BJ (cell line): Measurements from ENCODE around the gene TLR8. TPM values are rescaled to one million over a fixed set of nuclear protein-coding genes. Genes with fewer than 3 reads are reported as not detected.

ENCODE experiments used
- CTCF ChIA-PET: fragments of 350-600 bp; formaldehyde crosslinking; extraction: SDS; loops from one replicate; lab custom pipeline; 2021; ENCODE audit warnings: antibody characterized with exemption, inconsistent platforms; lab: Yijun Ruan, JAX
- POLR2A ChIA-PET: fragments of 300-600 bp; sonication (Branson Sonifier 250); formaldehyde crosslinking; extraction: SDS; loops from one replicate; lab custom pipeline; 2021; ENCODE audit warnings: antibody characterized with exemption; lab: Charles Lee
- DNase-seq: peaks from one replicate; pipeline ENCODE4 v3.0.0-alpha.2; 2011; ENCODE audit warnings: low read depth
- H3K27me3 ChIP-seq: 2 replicates; pipeline ENCODE4 v1.6.0; 2011; ENCODE audit warnings: low read length; ENCODE audit not compliant: control insufficient read depth, insufficient read depth
- H3K36me3 ChIP-seq: 2 replicates; pipeline ENCODE4 v1.5.1; 2011; ENCODE audit warnings: low read length; ENCODE audit not compliant: control insufficient read depth, insufficient read depth
- H3K4me3 ChIP-seq: 2 replicates; pipeline ENCODE4 v1.5.1; 2011; ENCODE audit warnings: low read depth, mild to moderate bottlenecking, control low read depth, low read length
- CTCF ChIP-seq: IDR thresholded peaks from 2 replicates; pipeline ENCODE4 v1.5.1; 2011; ENCODE audit warnings: low read depth, mild to moderate bottlenecking, control low read depth, inconsistent platforms, low read length, moderate library complexity; ENCODE audit not compliant: insufficient read depth
- polyA minus RNA-seq: library from RNA; depleted of rRNA, polyadenylated mRNA; stranded (reverse); fragments of >200 nt; gene quantifications from 2 replicates; pipeline ENCODE4 v1.2.3, GENCODE V29; 2011; rRNA and poly(A)+ RNA removed
- polyA plus RNA-seq: library from polyadenylated mRNA; depleted of rRNA; stranded (reverse); fragments of >200 nt; gene quantifications from 2 replicates; pipeline ENCODE4 v1.2.3, GENCODE V29; 2011; rRNA removed

The TLR8 gene
- polyA plus RNA-seq (not detected in 2 replicates), polyA minus RNA-seq (not detected in 2 replicates)

- no peak for TF ChIP-seq CTCF
- DNase-seq, result no peak
- ChIA-PET POLR2A (no interaction called here), CTCF (no interaction called here)
- Histone ChIP-seq H3K27me3 (no peaks in the 10 kb centered on the region; the same call in 1 of the 2 replicates), H3K4me3 (no peak within 1 kb of the TSS), H3K36me3 (no peaks in the 10 kb centered on the region)
Observed at GRCh38 chrX:12906046-12906761, at the start of gene TLR8. TSS of gene TLR8 (plus strand) at chrX:12906620. CDS start at chrX:12906707, 87 bp downstream.

DNA sequence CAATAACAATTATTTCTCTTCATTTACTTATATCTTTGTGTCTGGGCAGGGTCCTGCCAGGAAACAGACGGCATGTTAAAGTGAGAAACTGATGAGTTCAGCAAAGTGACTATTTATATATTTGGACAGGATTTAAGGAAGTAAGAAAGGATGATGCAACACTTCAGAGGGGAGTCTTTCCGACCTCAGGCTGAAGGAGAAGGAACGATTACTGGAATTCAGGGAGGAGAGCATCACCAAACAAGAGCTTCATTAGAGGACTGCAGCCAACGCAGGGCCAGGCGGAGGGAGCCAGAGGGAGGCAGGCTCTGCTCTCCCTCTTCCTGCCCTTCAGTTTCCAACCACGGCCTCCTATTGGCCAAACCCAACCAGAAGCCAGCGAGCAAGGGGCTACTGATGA, 41.1 kb upstream of the TLR8 start:
- H3K4me3 ChIP-seq, result no peak overlapping the region
- POLR2A ChIA-PET, result no interaction called here
- no peaks in the 10 kb centered on the region for H3K36me3 ChIP-seq
- no peak for TF ChIP-seq CTCF
- CTCF ChIA-PET, result no interaction called here
- DNase-seq, result no peak
- no peaks in the 10 kb centered on the region for H3K27me3 ChIP-seq

DNA sequence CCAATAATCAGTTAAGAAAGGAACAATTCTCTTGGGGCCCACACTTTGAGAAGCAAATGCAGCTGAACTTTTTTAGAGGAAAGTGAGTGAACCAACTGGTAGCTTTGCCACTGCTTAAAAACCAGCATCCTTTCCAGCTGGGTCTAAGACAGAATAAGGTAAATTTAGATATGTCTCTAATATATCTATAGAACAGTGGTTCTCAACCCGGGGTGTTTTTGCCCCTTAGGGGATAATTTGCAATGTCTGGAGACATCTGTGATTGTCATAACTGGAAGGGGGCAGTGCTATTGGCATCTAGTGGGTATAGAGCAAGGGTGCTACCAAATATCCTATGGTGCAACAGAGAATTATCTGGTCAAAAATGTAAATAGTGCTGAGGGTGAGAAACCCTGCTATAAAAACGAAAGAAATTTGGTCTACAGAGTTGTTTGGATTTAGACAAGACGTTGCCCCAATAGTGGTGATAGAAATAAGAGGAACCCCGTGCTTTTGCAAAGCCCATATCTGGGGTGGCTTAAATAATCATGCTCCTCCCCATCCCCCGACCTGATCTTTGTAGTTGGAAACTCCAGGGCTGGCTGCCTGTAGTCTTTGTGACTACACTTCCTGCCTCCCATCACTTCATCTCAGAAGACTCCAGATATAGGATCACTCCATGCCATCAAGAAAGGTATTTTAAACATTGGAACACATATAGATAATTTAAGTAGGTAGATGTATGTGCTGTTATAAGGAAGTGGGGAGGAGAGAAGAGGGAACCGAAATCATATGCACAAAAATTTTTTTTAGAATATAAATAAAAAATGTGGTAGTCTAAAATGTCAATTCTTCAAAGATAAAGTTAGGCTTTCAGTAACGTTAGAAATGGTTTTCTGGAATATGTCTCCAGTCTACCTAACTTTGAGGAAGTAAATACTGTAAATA, 39.7 kb upstream of the TLR8 start, which contains the start of gene TLR7:
Gene TLR7, plus strand, starts transcription at position 622 of the 927 bp plus-strand sequence. CDS start 507 bp downstream, outside the sequence.
- no peaks in the 10 kb centered on the region for H3K27me3 ChIP-seq
- no peak within 1 kb of the TSS for H3K4me3 ChIP-seq
- H3K36me3 ChIP-seq, result no peaks in the 10 kb centered on the region
- CTCF ChIA-PET, result no interaction called here
- POLR2A ChIA-PET, result no interaction called here
- no peak for TF ChIP-seq CTCF
- no peak for DNase-seq

DNA sequence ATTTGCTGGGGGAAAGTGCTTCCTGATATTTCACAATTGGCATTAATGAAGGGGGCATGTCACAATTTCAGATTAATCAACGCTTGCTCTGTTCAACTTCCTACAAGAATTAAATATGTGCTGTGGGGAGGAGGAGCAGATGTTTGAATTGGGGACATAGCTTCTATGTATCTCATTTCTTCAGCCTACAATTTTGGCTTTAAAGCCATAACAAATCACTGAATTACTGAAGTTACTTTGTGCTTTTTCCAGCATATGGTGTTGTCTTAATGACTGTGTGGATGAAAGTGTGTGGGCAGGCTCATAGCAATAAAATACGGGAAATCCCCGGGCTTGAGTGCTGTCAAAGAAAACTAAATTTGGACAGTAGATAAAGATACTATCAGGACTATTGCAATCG, 38.7 kb upstream of the TLR8 start:
- H3K4me3 ChIP-seq, result no peak overlapping the region
- no peak for TF ChIP-seq CTCF
- no peaks in the 10 kb centered on the region for H3K27me3 ChIP-seq
- no peak for DNase-seq
- no peaks in the 10 kb centered on the region for H3K36me3 ChIP-seq
- POLR2A ChIA-PET, result no interaction called here
- CTCF ChIA-PET, result no interaction called here

- ChIA-PET POLR2A (no interaction called here), CTCF (no interaction called here)
- H3K27me3 ChIP-seq, result no peaks in the 10 kb centered on the region
- no peaks in the 10 kb centered on the region for H3K36me3 ChIP-seq
- DNase-seq, result no peak
- TF ChIP-seq CTCF, result no peak
- no peak overlapping the region for H3K4me3 ChIP-seq
Observed at GRCh38 chrX:12868747-12869146, 37.7 kb upstream of the TLR8 start.
